LNCaP clone FGC (cell line): ENCODE results near the gene TBL1XR1.
"Not testable (repeated sequence)": the region's sequence is repeated elsewhere in the genome, so short reads cannot be mapped to it uniquely, and the experiment has no call there.

ENCODE experiments used
- DNase-seq: peaks from one replicate; pipeline ENCODE4 v3.0.0-alpha.2; 2011; ENCODE audit warnings: low read depth
- H3K4me3 ChIP-seq: 2 replicates; pipeline ENCODE4 v1.5.1; 2011; ENCODE audit warnings: mild to moderate bottlenecking, low read depth, low read length, control low read depth
- CTCF ChIP-seq: IDR thresholded peaks from 2 replicates; pipeline ENCODE4 v1.5.1; 2012; ENCODE audit warnings: mild to moderate bottlenecking; ENCODE audit not compliant: control insufficient read depth, insufficient read depth; ENCODE audit errors: extremely low read depth

The TBL1XR1 gene

GRCh38 chr3:177034832-177035475 lies 162.3 kb downstream of the TBL1XR1 start:
- DNase-seq, result no peak
- H3K4me3 ChIP-seq, result no peak overlapping the region
- TF ChIP-seq CTCF, result no peak

GRCh38 chr3:177026505-177027277 lies 170.6 kb downstream of the TBL1XR1 start:
- no peak for TF ChIP-seq CTCF
- no peak for DNase-seq
- H3K4me3 ChIP-seq, result no peak overlapping the region

GRCh38 chr3:177015881-177016280 lies 181.4 kb downstream of the TBL1XR1 start:
- no peak for DNase-seq
- no peak for TF ChIP-seq CTCF
- H3K4me3 ChIP-seq, result no peak overlapping the region

GRCh38 chr3:177013681-177014280 lies 183.5 kb downstream of the TBL1XR1 start:
- no peak for DNase-seq
- H3K4me3 ChIP-seq, result no peak overlapping the region
- no peak for TF ChIP-seq CTCF

GRCh38 chr3:177005718-177006405 lies 191.4 kb downstream of the TBL1XR1 start:
- TF ChIP-seq CTCF, result no peak
- H3K4me3 ChIP-seq, result no peak overlapping the region
- DNase-seq, result no peak

- H3K4me3 ChIP-seq, DNase-seq: not testable (repeated sequence)
Observed at GRCh38 chr3:177000159-177000558, 197.1 kb downstream of the TBL1XR1 start.

- no peak for TF ChIP-seq CTCF
- no peak for DNase-seq
Observed at GRCh38 chr3:176995946-176996345, 201.3 kb downstream of the TBL1XR1 start.

More at GRCh38 chr3:176995946-176996345, 201.3 kb downstream of the TBL1XR1 start:
- no peak overlapping the region for H3K4me3 ChIP-seq
